ENCODE results near the gene TTC21A. TPM values are rescaled to one million over a fixed set of nuclear protein-coding genes. Genes with fewer than 3 reads are reported as not detected.

The TTC21A gene
- total RNA-seq, 1 donor from 2014 or later = 41.7 TPM

- no peak for TF ChIP-seq CTCF (IDR thresholded peaks at IDR 0.05; ENCODE audit: unreplicated experiment)
- Mint-ChIP-seq H3K4me1 (ENCODE audit: unreplicated experiment) (peaks cover 79% of the 10 kb centered on the region), H3K27ac (ENCODE audit: unreplicated experiment) (peak overlapping the region; percentile 97), H3K27me3 (ENCODE audit: unreplicated experiment) (peaks cover 39% of the 10 kb centered on the region), H3K9me3 (ENCODE audit: unreplicated experiment) (no peaks in the 10 kb centered on the region), H3K36me3 (ENCODE audit: low read depth, unreplicated experiment) (peaks cover 27% of the 10 kb centered on the region), H3K4me3 (ENCODE audit: unreplicated experiment) (peak overlapping the region; percentile 100)
- peak; percentile 43 for DNase-seq (ENCODE audit: low spot score)
These were observed 43.5 kb downstream of the TTC21A start for GRCh38 chr3:39150803-39151631.

- Mint-ChIP-seq H3K27me3 (ENCODE audit: unreplicated experiment) (peaks cover 28% of the 10 kb centered on the region), H3K4me3 (ENCODE audit: unreplicated experiment) (peak overlapping the region; percentile 90), H3K4me1 (ENCODE audit: unreplicated experiment) (peaks cover 53% of the 10 kb centered on the region), H3K36me3 (ENCODE audit: low read depth, unreplicated experiment) (peaks cover 18% of the 10 kb centered on the region), H3K9me3 (ENCODE audit: unreplicated experiment) (no peaks in the 10 kb centered on the region), H3K27ac (ENCODE audit: unreplicated experiment) (peak overlapping the region; percentile 77)
- no peak for DNase-seq (ENCODE audit: low spot score)
- no peak for TF ChIP-seq CTCF (IDR thresholded peaks at IDR 0.05; ENCODE audit: unreplicated experiment)
These were observed 46.4 kb downstream of the TTC21A start for GRCh38 chr3:39153977-39154279.

- TF ChIP-seq CTCF (IDR thresholded peaks at IDR 0.05; ENCODE audit: unreplicated experiment) = no peak
- H3K36me3 Mint-ChIP-seq (ENCODE audit: low read depth, unreplicated experiment) = peaks cover 16% of the 10 kb centered on the region
- H3K27ac Mint-ChIP-seq (ENCODE audit: unreplicated experiment) = peak overlapping the region; percentile 77
- peaks cover 32% of the 10 kb centered on the region for H3K27me3 Mint-ChIP-seq (ENCODE audit: unreplicated experiment)
- H3K4me1 Mint-ChIP-seq (ENCODE audit: unreplicated experiment) = peaks cover 49% of the 10 kb centered on the region
- H3K9me3 Mint-ChIP-seq (ENCODE audit: unreplicated experiment) = no peaks in the 10 kb centered on the region
- peak; percentile 58 for DNase-seq (ENCODE audit: low spot score)
- H3K4me3 Mint-ChIP-seq (ENCODE audit: unreplicated experiment) = peak overlapping the region; percentile 90
These were observed 47.0 kb downstream of the TTC21A start for GRCh38 chr3:39154280-39155021.

- peaks cover 27% of the 10 kb centered on the region for H3K27me3 Mint-ChIP-seq (ENCODE audit: unreplicated experiment)
- no peak for DNase-seq (ENCODE audit: low spot score)
- no peak overlapping the region for H3K4me3 Mint-ChIP-seq (ENCODE audit: unreplicated experiment)
- no peaks in the 10 kb centered on the region for H3K9me3 Mint-ChIP-seq (ENCODE audit: unreplicated experiment)
- peaks cover 5% of the 10 kb centered on the region for H3K36me3 Mint-ChIP-seq (ENCODE audit: low read depth, unreplicated experiment)
- H3K27ac Mint-ChIP-seq (ENCODE audit: unreplicated experiment) = no peak overlapping the region
- no peak for TF ChIP-seq CTCF (IDR thresholded peaks at IDR 0.05; ENCODE audit: unreplicated experiment)
- H3K4me1 Mint-ChIP-seq (ENCODE audit: unreplicated experiment) = peaks cover 29% of the 10 kb centered on the region
These were observed 48.9 kb downstream of the TTC21A start for GRCh38 chr3:39156421-39156820.

GRCh38 chr3:39157359-39157758 is 49.9 kb downstream of the TTC21A start:
- H3K27ac Mint-ChIP-seq (ENCODE audit: unreplicated experiment) = no peak overlapping the region
- peaks cover 20% of the 10 kb centered on the region for H3K4me1 Mint-ChIP-seq (ENCODE audit: unreplicated experiment)
- no peak overlapping the region for H3K4me3 Mint-ChIP-seq (ENCODE audit: unreplicated experiment)
- TF ChIP-seq CTCF (IDR thresholded peaks at IDR 0.05; ENCODE audit: unreplicated experiment) = no peak
- H3K9me3 Mint-ChIP-seq (ENCODE audit: unreplicated experiment) = no peaks in the 10 kb centered on the region
- peaks cover 21% of the 10 kb centered on the region for H3K27me3 Mint-ChIP-seq (ENCODE audit: unreplicated experiment)
- DNase-seq (ENCODE audit: low spot score) = no peak
- peaks cover 2% of the 10 kb centered on the region for H3K36me3 Mint-ChIP-seq (ENCODE audit: low read depth, unreplicated experiment)
